UCSD-AML1 (cell line): ENCODE data around the gene C1GALT1.
"Not testable (repeated sequence)": the region's sequence is repeated elsewhere in the genome, so short reads cannot be mapped to it uniquely, and the experiment has no call there.

Experiments
- DNase-seq: peaks from one replicate; lab custom pipeline; 2025; ENCODE audit not compliant: unreplicated experiment; lab: John Stamatoyannopoulos, UW

Gene C1GALT1

DNA sequence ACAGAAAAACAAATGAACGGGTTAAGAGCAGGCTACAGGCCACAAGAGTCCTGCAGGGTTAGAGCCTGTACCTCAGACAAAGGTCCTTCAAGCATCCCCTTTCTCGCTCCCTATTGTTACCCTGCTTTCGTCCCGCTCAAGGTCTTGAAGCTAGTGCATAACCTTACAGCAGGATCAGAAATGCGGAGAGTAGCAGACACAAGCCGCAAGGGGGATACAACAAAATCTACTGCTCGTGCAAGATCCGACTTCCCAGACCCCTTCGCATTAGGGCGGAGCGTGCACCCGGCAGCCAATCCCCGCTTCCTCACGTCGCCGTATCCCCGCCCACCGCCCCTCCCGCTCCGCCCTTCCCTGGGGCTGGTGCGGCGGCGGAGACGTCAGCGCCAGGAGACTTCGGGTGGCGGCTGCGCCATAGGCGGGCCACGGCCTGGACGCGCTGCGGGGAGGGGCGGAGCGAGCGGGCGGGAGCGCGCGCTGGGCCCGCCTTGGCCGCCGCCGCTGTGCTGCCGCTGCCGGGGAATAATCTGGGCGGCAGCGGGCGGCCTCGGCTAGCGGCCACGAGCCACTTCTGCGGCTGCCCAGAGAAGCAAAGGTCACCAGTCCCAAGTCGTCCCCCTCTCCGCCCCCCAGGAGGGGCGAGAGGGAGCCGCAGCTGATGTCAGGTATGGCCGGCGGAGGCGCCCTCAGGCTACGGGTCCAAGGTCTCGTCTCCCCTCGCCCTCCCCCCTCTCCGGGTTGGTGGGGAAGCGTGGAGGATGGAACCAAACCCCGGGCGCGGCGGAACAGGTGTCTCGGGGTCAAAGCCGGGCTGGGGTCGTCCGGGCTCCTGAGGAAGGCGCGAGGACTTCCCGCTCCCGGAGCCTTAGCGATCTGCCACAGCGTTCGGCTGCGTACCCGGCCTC is at the start of gene C1GALT1:
C1GALT1 (plus strand) TSS at position 389 of the 905 bp plus-strand sequence. CDS start 51,776 bp downstream, outside the sequence.
- peak; percentile 91 for DNase-seq

DNA sequence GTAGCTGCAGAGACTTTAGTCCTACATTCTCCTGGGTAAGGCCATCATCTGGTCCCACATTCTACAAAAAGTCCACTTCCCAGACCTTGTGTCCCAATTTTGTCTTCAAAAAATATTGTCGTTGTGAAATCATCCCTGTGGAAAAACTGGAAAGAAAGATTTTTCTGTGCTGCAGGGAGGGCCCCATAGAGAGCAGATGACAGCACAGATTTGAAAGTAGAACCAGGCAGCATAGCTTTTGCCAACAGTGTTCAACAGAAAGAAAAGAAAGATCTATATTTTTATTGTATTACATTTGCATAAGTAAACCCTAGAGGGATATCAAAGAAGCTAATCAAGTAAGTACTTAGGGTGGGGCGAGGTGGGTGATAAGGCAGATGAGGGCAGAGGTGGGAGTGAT is 48.3 kb upstream of the C1GALT1 start:
- no peak for DNase-seq

DNA sequence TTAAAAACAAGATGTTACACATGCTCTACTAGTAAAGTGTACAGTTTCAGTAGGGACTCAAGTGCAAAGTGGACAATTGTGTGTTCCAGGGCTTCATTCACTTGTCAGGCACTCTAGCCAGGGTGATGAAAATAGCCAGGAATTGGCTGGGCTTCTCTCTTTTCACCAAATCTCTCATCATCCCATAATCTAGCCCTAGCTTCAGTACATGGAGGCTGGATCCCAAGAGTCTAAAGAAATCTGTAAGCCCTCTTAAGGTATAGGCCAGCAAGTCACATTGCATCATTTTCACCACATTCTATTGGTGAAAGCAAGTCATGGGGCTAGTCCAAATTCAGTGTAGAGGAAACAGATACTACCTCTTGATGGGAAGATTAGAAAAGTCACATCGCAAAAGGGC is 47.3 kb upstream of the C1GALT1 start:
- DNase-seq = no peak

DNA sequence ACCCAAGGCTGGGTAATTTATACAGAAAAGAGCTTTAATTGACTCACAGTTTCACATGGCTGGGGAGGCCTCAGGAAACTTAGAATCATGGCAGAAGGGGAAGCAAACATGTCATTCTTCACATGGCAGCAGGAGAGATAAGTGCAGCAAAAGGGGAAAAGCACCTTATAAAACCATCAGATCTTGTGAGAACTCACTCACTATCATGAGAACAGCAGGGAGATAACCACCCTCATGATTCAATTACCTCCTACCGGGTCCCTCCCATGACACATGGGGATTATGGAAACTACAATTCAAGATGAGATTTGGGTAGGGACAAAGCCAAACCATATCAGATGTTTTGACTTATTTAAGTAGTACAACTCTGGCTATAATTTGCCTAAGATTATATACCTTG is 46.4 kb upstream of the C1GALT1 start:
- not testable (repeated sequence) for DNase-seq

DNA sequence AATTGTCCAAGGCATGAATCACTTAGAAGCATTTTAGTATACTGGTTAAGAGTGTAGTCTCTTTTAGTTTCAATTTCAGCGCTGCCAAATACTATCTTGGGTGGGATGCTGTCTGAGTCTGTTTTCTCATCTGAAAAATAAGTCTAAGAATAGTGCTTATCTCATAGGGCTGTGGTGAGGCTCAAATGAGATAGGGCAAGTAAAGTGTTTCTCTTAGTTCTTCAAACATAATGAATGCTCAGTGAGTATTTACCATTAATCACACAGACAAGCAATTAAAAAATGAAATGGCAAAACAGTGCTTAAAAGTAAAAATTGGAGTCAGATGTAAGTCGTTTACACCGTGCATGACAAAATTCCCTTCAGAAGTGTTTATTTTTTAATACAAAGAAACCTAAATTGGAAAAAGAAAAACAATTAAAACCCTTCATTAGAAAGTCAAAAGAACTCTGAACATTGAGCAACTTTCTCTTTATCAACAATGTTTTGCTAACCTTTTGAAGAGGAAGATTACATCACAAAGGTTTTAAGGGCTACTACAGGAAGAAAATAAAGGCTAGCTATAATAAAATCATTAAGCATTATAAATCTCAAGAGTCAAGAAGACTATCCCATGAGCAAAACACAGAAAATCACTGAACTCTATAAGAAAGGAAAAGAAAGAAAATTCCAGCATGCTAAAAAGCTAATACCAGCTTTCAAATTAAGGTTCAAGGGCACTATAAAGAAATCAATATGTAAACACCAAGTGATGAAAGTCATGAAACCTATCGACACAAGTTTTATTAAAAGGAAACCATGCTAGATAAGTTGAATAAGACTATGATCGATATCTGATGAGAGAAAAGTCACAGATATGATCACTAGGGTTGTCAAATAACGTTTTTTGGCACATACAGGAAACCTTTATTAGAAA is 45.6 kb upstream of the C1GALT1 start:
- no peak for DNase-seq

DNA sequence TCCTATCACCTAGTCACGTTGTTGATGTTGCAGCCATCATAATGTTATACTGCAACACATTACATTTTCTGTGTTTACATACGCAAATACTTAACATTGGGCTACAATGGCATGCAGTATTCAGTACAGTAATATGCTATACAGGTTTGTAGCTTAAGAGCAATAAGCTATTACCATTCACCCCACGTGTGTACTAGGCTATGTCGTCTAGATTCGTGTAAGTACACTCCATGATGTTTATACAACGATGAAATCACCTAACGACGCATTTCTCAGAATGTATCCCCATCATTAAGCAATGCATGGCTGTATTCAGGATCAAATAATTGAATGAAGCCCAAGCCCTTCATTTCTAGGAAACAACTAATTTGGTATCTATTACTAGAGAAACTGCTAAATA is 43.4 kb upstream of the C1GALT1 start:
- DNase-seq = no peak

DNA sequence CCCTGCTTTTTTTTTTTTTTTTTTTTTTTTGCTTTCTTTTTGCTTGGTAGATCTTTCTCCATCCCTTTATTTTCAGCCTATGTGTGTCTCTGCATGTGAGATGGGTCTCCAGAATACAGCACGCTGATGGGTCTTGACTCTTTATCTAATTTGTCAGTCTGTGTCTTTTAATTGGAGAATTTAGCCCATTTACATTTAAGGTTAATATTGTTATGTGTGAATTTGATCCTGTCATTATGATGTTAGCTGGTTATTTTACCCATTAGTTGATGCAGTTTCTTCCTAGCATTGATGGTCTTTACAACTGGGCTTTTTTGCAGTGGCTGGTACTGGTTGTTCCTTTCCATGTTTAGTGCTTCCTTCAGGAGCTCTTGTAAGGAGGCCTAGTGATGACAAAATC is 38.9 kb upstream of the C1GALT1 start:
- not testable (repeated sequence) for DNase-seq

DNA sequence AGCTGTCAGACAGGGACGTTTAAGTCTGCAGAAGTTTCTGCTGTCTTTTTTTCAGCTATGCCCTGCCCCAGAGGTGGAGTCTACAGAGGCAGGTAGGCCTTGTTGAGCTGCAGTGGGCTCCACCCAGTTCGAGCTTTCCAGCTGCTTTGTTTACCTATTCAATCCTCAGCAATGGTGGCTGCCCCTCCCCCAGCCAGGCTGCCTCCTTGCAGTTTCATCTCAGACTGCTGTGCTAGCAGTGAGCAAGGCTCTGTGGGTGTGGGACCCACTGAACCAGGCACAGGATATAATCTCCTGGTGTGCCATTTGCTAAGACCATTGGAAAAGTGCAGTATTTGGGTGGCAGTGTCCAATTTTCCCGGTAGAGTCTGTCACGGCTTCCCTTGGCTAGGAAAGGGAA is 37.2 kb upstream of the C1GALT1 start:
- DNase-seq = not testable (repeated sequence)

DNA sequence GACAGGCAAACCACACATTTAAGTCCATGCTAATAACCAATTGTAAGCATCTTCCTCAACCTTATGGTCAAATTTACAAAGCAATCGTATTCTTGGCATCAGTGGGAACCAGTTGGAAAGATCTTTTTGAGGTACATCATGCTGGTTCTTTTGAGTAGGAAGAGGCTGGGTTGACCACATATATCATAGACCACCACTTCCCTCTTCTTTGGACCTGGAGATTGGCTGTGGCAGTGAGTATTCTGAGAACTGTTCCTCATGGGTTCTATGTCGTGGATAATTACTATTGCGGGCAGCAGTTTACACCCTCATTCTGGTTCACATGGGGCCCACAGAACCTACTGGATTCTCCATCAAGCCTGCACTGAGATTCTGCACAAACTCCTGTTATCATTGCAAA is 35.5 kb upstream of the C1GALT1 start:
- no peak for DNase-seq

DNA sequence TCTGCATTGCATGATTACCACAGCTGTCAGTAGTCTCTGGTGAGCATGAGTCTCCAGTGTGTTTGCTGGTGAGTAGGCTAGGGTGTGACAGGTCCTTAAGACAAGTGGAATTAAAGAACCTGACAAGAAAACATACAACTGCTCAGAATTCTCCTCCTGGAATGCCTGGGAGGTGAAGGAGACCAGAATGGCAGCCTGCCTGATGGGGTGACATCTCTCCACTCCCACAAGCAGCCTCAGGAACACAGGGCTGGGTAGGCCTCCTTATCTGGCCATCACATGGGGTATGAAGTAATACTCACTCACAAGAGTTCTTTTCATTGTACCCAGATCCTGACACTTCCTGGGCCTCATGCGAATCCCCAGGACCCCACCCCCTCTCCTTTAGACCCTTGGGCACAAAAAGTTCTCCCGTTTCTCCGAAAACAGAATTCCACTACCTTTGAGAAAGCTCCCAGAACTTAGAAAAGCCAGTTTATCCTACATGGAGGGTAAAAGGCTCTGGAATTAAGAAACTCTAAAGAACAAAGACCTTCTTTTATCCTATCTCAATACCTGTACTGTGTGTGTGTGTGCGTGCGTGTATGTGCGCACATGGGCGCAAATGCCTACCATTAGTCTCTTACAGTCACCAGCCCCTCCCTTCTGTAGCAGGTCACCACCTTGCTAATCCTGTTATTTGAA is 33.4 kb upstream of the C1GALT1 start:
- DNase-seq = no peak

DNA sequence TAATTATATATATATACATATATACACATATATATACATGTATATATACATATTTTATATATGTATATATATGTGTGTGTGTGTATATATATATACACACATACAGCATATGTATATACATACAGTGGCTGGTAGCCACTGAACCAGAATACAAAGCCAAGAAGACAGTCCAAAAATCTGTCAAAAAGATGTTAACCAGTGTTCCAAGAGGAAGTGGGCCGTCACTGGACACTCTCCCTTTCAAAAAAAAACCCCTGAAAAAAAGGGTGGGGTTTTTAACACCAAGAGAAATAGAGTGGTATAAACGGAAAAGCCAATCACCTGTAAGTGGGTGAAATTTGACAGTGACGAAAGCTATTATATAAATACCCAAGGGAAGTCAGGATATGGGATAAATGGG is 31.1 kb upstream of the C1GALT1 start:
- no peak for DNase-seq

DNA sequence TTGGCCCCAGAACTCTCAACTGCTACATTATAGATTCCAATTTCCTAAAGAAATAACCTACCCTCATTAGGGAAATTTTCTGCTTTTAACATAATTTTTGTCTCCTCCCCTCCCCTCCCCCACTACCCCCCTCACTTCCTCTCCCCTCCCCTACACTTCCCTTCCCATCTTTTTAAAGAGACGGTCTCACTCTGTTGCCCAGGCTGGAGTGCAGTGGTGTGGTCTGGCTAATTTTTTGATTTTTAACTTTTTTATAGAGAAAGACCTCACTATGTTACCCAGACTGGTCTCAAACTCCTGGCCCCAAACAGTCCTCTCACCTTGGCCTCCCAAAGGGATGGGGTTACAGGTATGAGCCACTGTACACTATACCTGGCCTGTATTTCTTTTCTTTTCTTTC is 30.5 kb upstream of the C1GALT1 start:
- no peak for DNase-seq

DNA sequence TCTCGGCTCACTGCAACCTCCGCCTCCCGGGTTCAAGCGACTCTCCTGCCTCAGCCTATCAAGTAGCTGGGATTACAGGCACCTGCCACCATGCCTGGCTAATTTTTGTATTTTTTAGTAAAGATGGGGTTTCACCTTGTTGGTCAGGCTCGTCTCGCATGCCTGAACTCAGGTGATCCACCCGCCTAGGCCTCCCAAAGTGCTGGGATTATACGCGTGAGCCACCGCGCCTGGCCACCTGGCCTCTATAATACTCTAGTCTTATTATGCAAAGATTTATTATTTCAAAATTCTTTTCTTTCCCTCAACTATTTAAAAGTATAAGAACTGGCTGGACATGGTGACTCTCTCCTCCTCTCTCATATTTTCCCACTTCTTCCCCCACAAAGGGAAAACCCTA is 30.0 kb upstream of the C1GALT1 start:
- DNase-seq = no peak

DNA sequence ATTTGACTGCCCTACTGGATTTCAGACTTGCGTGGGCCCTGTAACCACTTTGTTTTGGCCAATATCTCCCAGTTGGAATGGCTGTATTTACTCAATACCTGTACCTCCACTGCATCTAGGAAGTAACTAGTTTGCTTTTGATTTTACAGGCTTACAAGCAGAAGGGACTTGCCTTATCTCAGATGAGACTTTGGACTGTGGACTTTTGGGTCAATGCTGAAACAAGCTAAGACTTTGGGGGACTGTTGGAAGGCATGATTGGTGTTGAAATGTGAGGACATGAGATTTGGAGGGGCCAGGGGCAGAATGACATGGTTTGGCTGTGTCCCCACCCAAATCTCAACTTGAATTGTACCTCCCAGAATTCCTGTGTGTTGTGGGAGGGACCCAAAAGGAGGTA is 28.0 kb upstream of the C1GALT1 start:
- DNase-seq = not testable (repeated sequence)

DNA sequence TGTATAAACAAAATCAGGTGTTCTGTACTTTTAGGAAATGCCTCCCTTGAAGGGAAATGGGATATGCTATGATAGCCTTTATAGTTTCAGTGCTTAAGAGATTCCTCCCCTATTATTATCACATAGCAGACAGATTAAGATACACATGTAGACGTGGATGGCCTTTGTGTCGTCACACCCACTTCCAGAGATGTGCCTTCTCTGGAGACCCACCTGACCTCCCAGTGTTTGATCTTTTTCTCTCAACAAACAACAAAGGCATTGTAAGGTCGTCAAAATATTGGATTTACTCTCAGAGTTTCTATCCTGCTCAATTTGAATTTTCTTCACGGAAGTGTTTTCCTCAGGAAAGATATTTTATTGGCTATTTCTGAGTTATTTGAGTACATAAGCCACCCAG is 25.7 kb upstream of the C1GALT1 start:
- DNase-seq = no peak

DNA sequence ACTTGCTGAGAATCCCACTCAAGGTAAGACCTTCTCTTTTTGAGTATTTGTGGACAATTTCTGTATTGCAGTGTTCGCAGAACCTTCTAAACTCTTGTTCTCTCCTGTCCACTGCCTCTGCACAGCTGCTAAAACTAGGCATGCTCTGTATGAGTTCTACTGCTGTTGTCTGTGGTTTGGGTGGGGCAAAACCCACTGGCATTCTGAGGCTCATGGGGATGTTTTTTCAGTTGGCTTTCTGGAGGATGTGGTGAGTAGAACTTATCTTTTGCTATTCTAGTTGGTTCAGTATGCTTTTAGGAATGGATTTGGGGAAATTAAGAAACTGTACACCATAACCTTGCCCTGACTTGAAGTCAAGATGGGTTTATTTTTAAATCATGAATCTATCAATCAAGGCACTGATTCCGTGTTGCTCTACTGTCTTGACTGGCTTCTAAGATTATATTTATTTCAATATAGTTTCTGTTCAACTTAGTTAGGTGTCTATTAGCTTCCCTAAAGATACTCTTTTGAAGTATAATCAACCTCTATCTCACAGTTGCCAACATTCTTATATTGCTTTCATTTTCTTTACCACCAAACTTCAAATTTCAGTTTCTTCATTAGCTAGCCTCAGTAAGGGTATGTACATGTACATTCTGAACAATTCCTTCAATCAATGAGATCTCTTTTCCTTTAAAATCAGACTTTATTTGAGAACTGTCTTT is 25.0 kb upstream of the C1GALT1 start:
- peak; percentile 16 for DNase-seq

DNA sequence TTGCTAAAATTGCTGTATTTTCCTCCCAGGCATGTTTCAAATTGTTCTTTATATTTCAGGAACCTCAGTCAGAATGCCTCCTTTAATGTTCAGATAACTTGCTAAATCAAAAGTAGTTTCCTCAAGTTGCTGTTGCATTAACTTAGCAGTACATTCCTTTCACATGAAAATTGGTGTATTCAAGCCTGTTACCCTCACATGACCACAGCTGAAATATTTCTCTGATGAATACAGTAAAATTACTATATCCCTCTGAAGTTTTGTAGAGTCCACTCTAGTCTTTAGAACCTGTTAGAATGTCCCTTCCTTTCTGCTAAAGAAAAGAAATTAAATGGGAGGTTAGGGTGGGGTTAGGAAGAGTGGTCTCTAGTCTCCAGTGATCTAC is 24.5 kb upstream of the C1GALT1 start:
- DNase-seq = no peak

DNA sequence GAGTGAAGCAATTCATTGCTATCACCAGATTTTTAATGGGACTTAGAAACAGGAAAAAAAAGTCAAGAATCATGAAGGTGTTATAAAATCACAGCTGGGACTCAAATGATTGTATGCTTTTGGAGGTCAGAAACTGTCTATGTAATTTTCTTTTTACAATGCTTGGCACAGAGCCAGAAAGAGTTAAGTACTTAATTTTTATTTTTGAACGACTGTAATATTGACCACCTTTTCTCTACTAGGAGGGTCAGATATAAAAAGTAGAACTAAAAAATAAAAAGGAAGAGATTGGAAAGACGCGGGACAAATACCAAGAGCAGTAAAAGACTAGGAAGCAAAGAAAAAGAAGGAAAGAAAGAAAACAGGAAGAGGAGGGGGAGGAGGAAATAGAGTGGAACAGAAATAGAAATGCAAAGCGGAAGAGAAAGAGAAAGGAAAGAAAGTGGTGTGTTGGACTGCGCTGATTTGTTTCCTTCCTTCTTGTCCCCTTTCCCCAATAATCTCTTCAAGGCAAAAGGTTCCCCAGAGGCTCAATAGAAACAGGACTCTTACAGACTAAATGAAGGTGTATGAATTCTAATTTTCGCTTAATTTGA is 23.2 kb upstream of the C1GALT1 start:
- no peak for DNase-seq

DNA sequence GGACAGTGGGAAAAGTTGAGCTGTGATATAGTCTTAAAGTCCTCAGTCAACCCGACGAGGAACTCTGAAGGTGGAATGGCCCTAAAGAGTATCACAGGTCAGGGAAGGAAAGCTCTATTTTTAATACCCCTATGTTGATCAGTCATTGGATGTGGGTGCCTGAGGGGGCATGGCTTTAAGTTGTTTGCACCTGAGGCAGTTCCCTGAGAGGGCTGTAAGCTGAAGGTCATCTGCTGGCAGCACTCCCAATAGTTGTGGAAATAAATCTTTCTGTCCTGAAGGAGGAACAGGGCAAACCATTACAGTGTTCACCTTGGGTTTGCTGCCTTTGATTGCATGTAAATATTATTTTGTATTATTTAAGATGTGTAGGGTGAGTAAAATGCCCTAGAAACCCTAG is 17.8 kb upstream of the C1GALT1 start:
- no peak for DNase-seq

DNA sequence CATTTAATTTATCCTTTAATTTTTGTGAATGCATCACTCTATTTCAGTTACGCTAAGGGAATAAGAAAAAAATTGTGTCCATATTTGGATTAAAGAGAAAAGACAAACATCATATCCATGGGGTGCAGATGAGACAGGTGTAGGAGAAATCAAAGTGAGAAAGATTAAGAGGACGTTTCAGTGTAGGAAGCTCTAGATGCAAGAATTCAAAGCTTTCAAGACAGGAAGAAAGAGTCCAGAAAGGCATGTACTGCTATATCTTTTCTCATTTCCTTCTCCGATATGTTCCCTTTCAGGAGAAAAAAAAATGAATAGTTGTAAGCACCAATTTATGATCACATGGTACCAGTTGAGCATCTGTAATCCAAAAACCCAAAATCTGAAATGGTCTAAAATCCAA is 17.0 kb upstream of the C1GALT1 start:
- no peak for DNase-seq
